SK-N-SH treated with all-trans-retinoic acid at 6 μM for 48 hours (cell line): ENCODE results near the gene MAFB.

Experiments
- ATAC-seq: fragments of 200-7000 bp; cut with Tn5 transposase; 3 replicates; pipeline ENCODE4 v1.9.1; 2020; ENCODE audit warnings: mild to moderate bottlenecking, moderate library complexity
- ARNTL ChIP-seq: fragments of 450-650 bp; formaldehyde crosslinking; IDR thresholded peaks from 2 replicates; pipeline ENCODE4 v1.5.0; 2020; ENCODE audit warnings: low read depth, mild to moderate bottlenecking, moderate library complexity, borderline replicate concordance
- BACH2 ChIP-seq: fragments of 250-450 bp; sonication (Bioruptor Pico); IDR thresholded peaks from 2 replicates; pipeline ENCODE4 v1.9.0; 2021; ENCODE audit warnings: mild to moderate bottlenecking, borderline replicate concordance
- ISL1 ChIP-seq: fragments of 250-450 bp; sonication (Bioruptor Pico); IDR thresholded peaks from 2 replicates; pipeline ENCODE4 v2.1.2; 2022; ENCODE audit warnings: mild to moderate bottlenecking, moderate library complexity
- OSR1 ChIP-seq: fragments of 250-450 bp; sonication (Bioruptor Pico); IDR thresholded peaks from 2 replicates; pipeline ENCODE4 v1.8.0; 2022; ENCODE audit warnings: moderate library complexity, mild to moderate bottlenecking, inconsistent platforms
- PPARA ChIP-seq: fragments of 250-450 bp; sonication (Bioruptor Pico); IDR thresholded peaks from 2 replicates; pipeline ENCODE4 v1.5.0; 2020; ENCODE audit warnings: mild to moderate bottlenecking, borderline replicate concordance
- RARB ChIP-seq: fragments of 250-450 bp; sonication (Bioruptor Pico); IDR thresholded peaks from 2 replicates; pipeline ENCODE4 v1.8.0; 2021; ENCODE audit warnings: mild to moderate bottlenecking, moderate library complexity
- SNAI2 ChIP-seq: fragments of 250-450 bp; sonication (Bioruptor Pico); IDR thresholded peaks from 2 replicates; pipeline ENCODE4 v1.5.0; 2020; ENCODE audit warnings: mild to moderate bottlenecking, moderate library complexity
- TCF4 ChIP-seq: fragments of 250-450 bp; sonication (Bioruptor Pico); IDR thresholded peaks from 2 replicates; pipeline ENCODE4 v1.8.0; 2021; ENCODE audit warnings: mild to moderate bottlenecking, moderate library complexity, borderline replicate concordance
- ZC3H10 ChIP-seq: fragments of 250-450 bp; sonication (Bioruptor Pico); IDR thresholded peaks from 2 replicates; pipeline ENCODE4 v1.5.1; 2021; ENCODE audit warnings: mild to moderate bottlenecking, moderate library complexity
- ZFP3 ChIP-seq: fragments of 250-450 bp; sonication (Bioruptor Pico); IDR thresholded peaks from 2 replicates; pipeline ENCODE4 v1.5.0; 2020; ENCODE audit warnings: mild to moderate bottlenecking, moderate library complexity
- ZFP30 ChIP-seq: fragments of 450-650 bp; formaldehyde crosslinking; IDR thresholded peaks from 2 replicates; pipeline ENCODE4 v1.5.0; 2022; ENCODE audit warnings: mild to moderate bottlenecking, moderate library complexity
- ZNF8 ChIP-seq: fragments of 450-650 bp; formaldehyde crosslinking; IDR thresholded peaks from 2 replicates; pipeline ENCODE4 v1.5.0; 2020; ENCODE audit warnings: mild to moderate bottlenecking, moderate library complexity
- TF ChIP-seq, protein P1 (sequence below): fragments of 250-450 bp; sonication (Bioruptor Pico); IDR thresholded peaks from 2 replicates; pipeline ENCODE4 v1.8.0; 2021; ENCODE audit warnings: low read depth, mild to moderate bottlenecking, moderate library complexity, borderline replicate concordance
- TF ChIP-seq, protein P2 (sequence below): fragments of 250-450 bp; sonication (Bioruptor Pico); IDR thresholded peaks from 2 replicates; pipeline ENCODE4 v1.5.0; 2020; ENCODE audit warnings: mild to moderate bottlenecking, moderate library complexity
- TF ChIP-seq, protein P3 (sequence below): fragments of 250-450 bp; sonication (Bioruptor Pico); IDR thresholded peaks from 2 replicates; pipeline ENCODE4 v1.8.0; 2020; ENCODE audit warnings: mild to moderate bottlenecking, moderate library complexity, borderline replicate concordance
- TF ChIP-seq, protein P4 (sequence below): fragments of 250-450 bp; sonication (Bioruptor Pico); IDR thresholded peaks from 2 replicates; pipeline ENCODE4 v1.5.1; 2020; ENCODE audit warnings: low read depth, mild to moderate bottlenecking, moderate library complexity

MAFB gene

DNA sequence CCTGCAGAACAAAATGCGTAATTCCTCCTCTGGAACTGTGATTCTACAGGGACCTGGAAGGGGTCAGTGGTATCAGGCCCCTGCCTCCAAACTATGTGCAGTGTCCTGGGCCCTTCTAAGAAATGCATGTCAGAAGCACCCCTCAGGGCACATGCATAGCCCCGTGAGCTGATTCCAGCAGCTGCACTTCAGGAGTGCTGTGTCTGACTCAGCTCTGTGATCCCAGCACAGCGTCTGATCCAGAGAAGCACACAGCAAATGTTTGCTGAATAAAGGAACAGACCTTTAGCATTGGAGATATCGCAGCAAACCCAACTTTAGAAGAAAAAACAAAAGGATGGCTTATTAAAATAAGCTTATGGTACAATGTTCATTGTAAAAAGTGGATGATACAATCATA is 15.8 kb upstream of the MAFB start:
- TF ChIP-seq OSR1 (CRISPR knock-in tag) (no peak), BACH2 (CRISPR knock-in tag) (no peak), ZC3H10 (CRISPR knock-in tag) (no peak)
- TF ChIP-seq, protein P1, sequence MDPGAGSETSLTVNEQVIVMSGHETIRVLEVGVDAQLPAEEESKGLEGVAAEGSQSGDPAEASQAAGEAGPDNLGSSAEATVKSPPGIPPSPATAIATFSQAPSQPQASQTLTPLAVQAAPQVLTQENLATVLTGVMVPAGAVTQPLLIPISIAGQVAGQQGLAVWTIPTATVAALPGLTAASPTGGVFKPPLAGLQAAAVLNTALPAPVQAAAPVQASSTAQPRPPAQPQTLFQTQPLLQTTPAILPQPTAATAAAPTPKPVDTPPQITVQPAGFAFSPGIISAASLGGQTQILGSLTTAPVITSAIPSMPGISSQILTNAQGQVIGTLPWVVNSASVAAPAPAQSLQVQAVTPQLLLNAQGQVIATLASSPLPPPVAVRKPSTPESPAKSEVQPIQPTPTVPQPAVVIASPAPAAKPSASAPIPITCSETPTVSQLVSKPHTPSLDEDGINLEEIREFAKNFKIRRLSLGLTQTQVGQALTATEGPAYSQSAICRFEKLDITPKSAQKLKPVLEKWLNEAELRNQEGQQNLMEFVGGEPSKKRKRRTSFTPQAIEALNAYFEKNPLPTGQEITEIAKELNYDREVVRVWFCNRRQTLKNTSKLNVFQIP (CRISPR knock-in tag) = no peak
- no peak for ATAC-seq

DNA sequence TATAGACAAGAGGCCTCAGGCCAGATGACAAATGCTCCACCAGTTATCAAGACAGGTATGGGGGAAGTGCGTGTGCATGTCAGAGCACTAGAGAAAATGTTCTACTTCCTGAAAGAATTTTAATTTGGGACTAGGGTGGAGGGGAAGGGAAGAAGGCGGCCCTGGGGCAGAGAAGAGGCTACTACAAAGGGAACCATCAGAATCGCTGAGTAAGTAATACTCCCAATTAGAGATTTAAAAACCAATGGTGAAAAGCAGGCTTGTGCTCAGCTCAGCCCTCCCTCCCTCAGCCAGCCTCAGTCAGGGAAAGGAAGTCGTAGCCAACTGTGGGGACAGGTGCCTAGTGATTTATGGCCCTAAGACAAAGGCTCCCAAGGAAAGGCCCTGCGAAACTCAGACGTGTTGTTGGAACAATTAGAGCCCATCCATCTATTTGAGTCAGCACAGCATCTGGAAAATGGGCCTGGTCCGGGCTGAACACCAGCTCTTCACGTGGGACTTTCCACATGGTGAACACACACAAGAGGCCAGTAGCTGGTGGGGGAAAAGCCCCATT is 15.0 kb upstream of the MAFB start:
- TF ChIP-seq PPARA (CRISPR knock-in tag) = no peak
- TF ChIP-seq, protein P2, sequence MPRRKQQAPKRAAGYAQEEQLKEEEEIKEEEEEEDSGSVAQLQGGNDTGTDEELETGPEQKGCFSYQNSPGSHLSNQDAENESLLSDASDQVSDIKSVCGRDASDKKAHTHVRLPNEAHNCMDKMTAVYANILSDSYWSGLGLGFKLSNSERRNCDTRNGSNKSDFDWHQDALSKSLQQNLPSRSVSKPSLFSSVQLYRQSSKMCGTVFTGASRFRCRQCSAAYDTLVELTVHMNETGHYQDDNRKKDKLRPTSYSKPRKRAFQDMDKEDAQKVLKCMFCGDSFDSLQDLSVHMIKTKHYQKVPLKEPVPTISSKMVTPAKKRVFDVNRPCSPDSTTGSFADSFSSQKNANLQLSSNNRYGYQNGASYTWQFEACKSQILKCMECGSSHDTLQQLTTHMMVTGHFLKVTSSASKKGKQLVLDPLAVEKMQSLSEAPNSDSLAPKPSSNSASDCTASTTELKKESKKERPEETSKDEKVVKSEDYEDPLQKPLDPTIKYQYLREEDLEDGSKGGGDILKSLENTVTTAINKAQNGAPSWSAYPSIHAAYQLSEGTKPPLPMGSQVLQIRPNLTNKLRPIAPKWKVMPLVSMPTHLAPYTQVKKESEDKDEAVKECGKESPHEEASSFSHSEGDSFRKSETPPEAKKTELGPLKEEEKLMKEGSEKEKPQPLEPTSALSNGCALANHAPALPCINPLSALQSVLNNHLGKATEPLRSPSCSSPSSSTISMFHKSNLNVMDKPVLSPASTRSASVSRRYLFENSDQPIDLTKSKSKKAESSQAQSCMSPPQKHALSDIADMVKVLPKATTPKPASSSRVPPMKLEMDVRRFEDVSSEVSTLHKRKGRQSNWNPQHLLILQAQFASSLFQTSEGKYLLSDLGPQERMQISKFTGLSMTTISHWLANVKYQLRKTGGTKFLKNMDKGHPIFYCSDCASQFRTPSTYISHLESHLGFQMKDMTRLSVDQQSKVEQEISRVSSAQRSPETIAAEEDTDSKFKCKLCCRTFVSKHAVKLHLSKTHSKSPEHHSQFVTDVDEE (CRISPR knock-in tag) = no peak
- no peak for TF ChIP-seq TCF4 (CRISPR knock-in tag)
- TF ChIP-seq BACH2 (CRISPR knock-in tag) = no peak
- ATAC-seq = no peak

DNA sequence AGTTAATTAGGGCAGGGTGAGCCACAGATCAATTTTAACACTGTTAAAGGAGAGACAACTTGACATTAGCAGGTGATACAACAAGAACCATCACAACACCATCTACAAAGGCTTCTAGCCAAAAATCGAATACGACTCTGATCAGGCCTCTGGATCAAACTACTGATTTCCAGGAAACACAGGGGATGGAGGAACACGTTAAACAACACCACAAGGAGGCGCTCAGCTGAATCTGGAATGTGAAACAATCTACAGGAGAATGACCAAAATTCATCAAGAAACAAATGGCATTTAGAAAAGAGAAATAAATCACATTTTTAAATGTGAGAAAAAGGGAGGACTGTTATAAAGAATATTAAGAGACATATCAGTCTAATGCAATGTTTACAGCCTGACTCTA is 13.5 kb upstream of the MAFB start:
- TF ChIP-seq ISL1 (CRISPR knock-in tag) (no peak), SNAI2 (no peak), TCF4 (CRISPR knock-in tag) (no peak), ZFP3 (no peak), ARNTL (CRISPR knock-in tag) (no peak), ZNF8 (no peak), BACH2 (CRISPR knock-in tag) (no peak), OSR1 (CRISPR knock-in tag) (no peak), ZFP30 (CRISPR knock-in tag) (no peak), RARB (CRISPR knock-in tag) (no peak)
- TF ChIP-seq, protein P1 (CRISPR knock-in tag) = no peak
- TF ChIP-seq, protein P3, sequence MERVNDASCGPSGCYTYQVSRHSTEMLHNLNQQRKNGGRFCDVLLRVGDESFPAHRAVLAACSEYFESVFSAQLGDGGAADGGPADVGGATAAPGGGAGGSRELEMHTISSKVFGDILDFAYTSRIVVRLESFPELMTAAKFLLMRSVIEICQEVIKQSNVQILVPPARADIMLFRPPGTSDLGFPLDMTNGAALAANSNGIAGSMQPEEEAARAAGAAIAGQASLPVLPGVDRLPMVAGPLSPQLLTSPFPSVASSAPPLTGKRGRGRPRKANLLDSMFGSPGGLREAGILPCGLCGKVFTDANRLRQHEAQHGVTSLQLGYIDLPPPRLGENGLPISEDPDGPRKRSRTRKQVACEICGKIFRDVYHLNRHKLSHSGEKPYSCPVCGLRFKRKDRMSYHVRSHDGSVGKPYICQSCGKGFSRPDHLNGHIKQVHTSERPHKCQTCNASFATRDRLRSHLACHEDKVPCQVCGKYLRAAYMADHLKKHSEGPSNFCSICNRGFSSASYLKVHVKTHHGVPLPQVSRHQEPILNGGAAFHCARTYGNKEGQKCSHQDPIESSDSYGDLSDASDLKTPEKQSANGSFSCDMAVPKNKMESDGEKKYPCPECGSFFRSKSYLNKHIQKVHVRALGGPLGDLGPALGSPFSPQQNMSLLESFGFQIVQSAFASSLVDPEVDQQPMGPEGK (CRISPR knock-in tag) = no peak
- TF ChIP-seq, protein P2 (CRISPR knock-in tag) = no peak
- TF ChIP-seq, protein P4, sequence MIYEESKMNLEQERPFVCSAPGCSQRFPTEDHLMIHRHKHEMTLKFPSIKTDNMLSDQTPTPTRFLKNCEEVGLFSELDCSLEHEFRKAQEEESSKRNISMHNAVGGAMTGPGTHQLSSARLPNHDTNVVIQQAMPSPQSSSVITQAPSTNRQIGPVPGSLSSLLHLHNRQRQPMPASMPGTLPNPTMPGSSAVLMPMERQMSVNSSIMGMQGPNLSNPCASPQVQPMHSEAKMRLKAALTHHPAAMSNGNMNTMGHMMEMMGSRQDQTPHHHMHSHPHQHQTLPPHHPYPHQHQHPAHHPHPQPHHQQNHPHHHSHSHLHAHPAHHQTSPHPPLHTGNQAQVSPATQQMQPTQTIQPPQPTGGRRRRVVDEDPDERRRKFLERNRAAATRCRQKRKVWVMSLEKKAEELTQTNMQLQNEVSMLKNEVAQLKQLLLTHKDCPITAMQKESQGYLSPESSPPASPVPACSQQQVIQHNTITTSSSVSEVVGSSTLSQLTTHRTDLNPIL = no peak
- no peak for ATAC-seq
